Measurements from ENCODE around the gene ARMC3. TPM values are rescaled to one million over a fixed set of nuclear protein-coding genes. Genes with fewer than 3 reads are reported as not detected.

ARMC3 gene
- total and polyA plus RNA-seq, 4 donors, result 0.05 TPM; not detected in 3

DNA sequence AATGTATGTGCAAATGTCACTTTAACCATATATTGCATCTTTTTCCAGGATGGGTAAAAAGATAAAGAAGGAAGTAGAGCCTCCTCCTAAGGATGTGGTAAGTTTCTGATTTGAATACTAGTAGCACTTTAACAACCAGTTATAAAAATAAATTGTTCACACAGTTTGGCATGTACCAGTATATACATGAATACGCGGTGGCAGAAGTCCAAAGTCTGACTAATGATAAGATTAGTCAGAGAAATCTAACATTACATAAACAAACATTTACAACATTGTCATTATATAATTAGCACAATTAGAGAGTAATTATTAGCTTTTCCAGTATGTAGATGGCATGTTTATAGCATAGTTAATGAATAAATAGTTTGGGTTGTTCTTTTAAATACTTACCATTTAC is 4.1 kb downstream of the ARMC3 start:
- H3K36me3 ChIP-seq (ENCODE audit: control insufficient read depth in 4 of 4, insufficient read depth in 3 of 4, low read depth in 1 of 4, low read length in 3 of 4), result no peaks in the 10 kb centered on the region
- peaks cover 0 to 3% (median 0%) of the 10 kb centered on the region in 4 donors for H3K4me1 ChIP-seq (ENCODE audit: control insufficient read depth in 4 of 4, insufficient read depth in 4 of 4, low read length in 3 of 4)
- no peaks in the 10 kb centered on the region for H3K27me3 ChIP-seq (ENCODE audit: control insufficient read depth in 4 of 4, insufficient read depth in 4 of 4, low read length in 3 of 4)
- no peak for DNase-seq (ENCODE audit: low spot score)
- WGBS, result 31% methylated on average over 2 of the region's 2 CpGs
- H3K9me3 ChIP-seq (ENCODE audit: control insufficient read depth in 4 of 4, low read length in 3 of 4), result no peaks in the 10 kb centered on the region
- no peak overlapping the region for H3K9ac ChIP-seq (ENCODE audit: low read depth in 1 of 2, low read length in 2 of 2)
- no peak overlapping the region for H3K4me3 ChIP-seq (ENCODE audit: low read depth in 1 of 3, low read length in 3 of 3)
- no peak overlapping the region for H3K27ac ChIP-seq (ENCODE audit: low read depth in 1 of 2, low read length in 2 of 2)
- TF ChIP-seq TAF1 (conservative IDR thresholded peaks at IDR 0.05) (no peak), RAD21 (IDR thresholded peaks at IDR 0.05) (no peak), SP1 (IDR thresholded peaks at IDR 0.05) (no peak)
- TF ChIP-seq, protein P1, sequence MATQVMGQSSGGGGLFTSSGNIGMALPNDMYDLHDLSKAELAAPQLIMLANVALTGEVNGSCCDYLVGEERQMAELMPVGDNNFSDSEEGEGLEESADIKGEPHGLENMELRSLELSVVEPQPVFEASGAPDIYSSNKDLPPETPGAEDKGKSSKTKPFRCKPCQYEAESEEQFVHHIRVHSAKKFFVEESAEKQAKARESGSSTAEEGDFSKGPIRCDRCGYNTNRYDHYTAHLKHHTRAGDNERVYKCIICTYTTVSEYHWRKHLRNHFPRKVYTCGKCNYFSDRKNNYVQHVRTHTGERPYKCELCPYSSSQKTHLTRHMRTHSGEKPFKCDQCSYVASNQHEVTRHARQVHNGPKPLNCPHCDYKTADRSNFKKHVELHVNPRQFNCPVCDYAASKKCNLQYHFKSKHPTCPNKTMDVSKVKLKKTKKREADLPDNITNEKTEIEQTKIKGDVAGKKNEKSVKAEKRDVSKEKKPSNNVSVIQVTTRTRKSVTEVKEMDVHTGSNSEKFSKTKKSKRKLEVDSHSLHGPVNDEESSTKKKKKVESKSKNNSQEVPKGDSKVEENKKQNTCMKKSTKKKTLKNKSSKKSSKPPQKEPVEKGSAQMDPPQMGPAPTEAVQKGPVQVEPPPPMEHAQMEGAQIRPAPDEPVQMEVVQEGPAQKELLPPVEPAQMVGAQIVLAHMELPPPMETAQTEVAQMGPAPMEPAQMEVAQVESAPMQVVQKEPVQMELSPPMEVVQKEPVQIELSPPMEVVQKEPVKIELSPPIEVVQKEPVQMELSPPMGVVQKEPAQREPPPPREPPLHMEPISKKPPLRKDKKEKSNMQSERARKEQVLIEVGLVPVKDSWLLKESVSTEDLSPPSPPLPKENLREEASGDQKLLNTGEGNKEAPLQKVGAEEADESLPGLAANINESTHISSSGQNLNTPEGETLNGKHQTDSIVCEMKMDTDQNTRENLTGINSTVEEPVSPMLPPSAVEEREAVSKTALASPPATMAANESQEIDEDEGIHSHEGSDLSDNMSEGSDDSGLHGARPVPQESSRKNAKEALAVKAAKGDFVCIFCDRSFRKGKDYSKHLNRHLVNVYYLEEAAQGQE (IDR thresholded peaks at IDR 0.05), result no peak
- TF ChIP-seq, protein P2, sequence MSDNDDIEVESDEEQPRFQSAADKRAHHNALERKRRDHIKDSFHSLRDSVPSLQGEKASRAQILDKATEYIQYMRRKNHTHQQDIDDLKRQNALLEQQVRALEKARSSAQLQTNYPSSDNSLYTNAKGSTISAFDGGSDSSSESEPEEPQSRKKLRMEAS (IDR thresholded peaks at IDR 0.05), result no peak

DNA sequence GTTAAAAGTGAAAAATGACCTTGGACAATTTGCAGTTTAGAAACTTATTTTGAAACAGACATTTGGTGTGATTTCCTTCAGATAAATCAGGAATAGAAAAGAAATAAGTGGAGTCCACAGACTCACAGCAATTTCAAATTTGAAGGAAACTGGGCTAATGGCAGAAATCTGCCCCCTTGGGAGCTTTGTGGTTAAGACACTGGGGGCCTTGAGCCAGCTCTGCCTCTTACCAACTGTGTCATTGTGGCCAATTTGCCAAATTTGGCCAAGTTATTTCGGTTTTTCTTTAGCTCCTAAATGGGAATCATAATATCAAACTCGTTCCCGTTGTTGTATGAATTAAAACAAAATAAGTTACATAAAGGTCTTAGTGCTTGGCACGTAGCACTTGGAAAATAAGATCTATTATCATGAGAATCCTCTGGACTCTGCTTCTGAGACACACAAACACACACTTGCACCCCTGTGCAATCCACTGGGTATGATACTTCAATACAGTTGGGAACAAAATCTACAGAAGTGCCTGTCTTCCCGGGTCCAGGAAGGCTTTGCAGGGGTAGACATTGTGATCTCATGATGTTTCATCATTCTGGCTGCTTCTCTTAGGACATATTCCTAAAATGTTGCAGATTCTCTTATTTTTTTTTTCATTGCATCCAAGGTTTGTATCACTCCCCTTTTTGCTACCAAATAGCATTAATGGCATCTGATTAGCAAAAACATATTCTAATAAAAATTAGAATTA is 4.9 kb downstream of the ARMC3 start:
- TF ChIP-seq FOXA1 (IDR thresholded peaks at IDR 0.05) (no peak), FOXA2 (IDR thresholded peaks at IDR 0.05) (no peak), RAD21 (IDR thresholded peaks at IDR 0.05) (no peak), SP1 (IDR thresholded peaks at IDR 0.05) (no peak), JUND (IDR thresholded peaks at IDR 0.05) (no peak), EGR1 (IDR thresholded peaks at IDR 0.05; ENCODE audit: low read depth in 2 of 2) (no peak), NR2F2 (IDR thresholded peaks at IDR 0.05) (no peak), YY1 (IDR thresholded peaks at IDR 0.05) (no peak), RXRA (IDR thresholded peaks at IDR 0.05) (no peak), GABPA (IDR thresholded peaks at IDR 0.05 in 1 of 2, conservative IDR thresholded peaks at IDR 0.05 in 1 of 2) (no peak), HNF4G (IDR thresholded peaks at IDR 0.05) (no peak)
- TF ChIP-seq, protein P1 (IDR thresholded peaks at IDR 0.05), result no peak
- TF ChIP-seq, protein P3, sequence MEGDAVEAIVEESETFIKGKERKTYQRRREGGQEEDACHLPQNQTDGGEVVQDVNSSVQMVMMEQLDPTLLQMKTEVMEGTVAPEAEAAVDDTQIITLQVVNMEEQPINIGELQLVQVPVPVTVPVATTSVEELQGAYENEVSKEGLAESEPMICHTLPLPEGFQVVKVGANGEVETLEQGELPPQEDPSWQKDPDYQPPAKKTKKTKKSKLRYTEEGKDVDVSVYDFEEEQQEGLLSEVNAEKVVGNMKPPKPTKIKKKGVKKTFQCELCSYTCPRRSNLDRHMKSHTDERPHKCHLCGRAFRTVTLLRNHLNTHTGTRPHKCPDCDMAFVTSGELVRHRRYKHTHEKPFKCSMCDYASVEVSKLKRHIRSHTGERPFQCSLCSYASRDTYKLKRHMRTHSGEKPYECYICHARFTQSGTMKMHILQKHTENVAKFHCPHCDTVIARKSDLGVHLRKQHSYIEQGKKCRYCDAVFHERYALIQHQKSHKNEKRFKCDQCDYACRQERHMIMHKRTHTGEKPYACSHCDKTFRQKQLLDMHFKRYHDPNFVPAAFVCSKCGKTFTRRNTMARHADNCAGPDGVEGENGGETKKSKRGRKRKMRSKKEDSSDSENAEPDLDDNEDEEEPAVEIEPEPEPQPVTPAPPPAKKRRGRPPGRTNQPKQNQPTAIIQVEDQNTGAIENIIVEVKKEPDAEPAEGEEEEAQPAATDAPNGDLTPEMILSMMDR (IDR thresholded peaks at IDR 0.05; ENCODE audit: low read depth, low read length, missing input control), result no peak
- TF ChIP-seq, protein P2 (IDR thresholded peaks at IDR 0.05), result no peak
- TF ChIP-seq, protein P4, sequence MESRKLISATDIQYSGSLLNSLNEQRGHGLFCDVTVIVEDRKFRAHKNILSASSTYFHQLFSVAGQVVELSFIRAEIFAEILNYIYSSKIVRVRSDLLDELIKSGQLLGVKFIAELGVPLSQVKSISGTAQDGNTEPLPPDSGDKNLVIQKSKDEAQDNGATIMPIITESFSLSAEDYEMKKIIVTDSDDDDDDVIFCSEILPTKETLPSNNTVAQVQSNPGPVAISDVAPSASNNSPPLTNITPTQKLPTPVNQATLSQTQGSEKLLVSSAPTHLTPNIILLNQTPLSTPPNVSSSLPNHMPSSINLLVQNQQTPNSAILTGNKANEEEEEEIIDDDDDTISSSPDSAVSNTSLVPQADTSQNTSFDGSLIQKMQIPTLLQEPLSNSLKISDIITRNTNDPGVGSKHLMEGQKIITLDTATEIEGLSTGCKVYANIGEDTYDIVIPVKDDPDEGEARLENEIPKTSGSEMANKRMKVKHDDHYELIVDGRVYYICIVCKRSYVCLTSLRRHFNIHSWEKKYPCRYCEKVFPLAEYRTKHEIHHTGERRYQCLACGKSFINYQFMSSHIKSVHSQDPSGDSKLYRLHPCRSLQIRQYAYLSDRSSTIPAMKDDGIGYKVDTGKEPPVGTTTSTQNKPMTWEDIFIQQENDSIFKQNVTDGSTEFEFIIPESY (IDR thresholded peaks at IDR 0.05), result no peak
- TF ChIP-seq, protein P5, sequence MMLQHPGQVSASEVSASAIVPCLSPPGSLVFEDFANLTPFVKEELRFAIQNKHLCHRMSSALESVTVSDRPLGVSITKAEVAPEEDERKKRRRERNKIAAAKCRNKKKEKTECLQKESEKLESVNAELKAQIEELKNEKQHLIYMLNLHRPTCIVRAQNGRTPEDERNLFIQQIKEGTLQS (IDR thresholded peaks at IDR 0.05), result no peak
- no peak overlapping the region for H3K27ac ChIP-seq (ENCODE audit: low read depth in 1 of 2, low read length in 2 of 2)
- DNase-seq (ENCODE audit: low spot score), result no peak
- no peaks in the 10 kb centered on the region for H3K36me3 ChIP-seq (ENCODE audit: control insufficient read depth in 4 of 4, insufficient read depth in 3 of 4, low read depth in 1 of 4, low read length in 3 of 4)
- no peaks in the 10 kb centered on the region for H3K27me3 ChIP-seq (ENCODE audit: control insufficient read depth in 4 of 4, insufficient read depth in 4 of 4, low read length in 3 of 4)
- no peaks in the 10 kb centered on the region for H3K9me3 ChIP-seq (ENCODE audit: control insufficient read depth in 4 of 4, low read length in 3 of 4)
- no peak overlapping the region for H3K4me3 ChIP-seq (ENCODE audit: low read depth in 1 of 3, low read length in 3 of 3)
- H3K4me1 ChIP-seq (ENCODE audit: control insufficient read depth in 4 of 4, insufficient read depth in 4 of 4, low read length in 3 of 4), result peaks cover 0 to 2% (median 0%) of the 10 kb centered on the region in 4 donors
- WGBS, result 87% methylated on average over 5 of the region's 5 CpGs
- no peak overlapping the region for H3K9ac ChIP-seq (ENCODE audit: low read depth in 1 of 2, low read length in 2 of 2)

All from liver (tissue), 9 donors.